GM21786 (cell line): ENCODE data around the gene CARS1.

Source experiments
- ATAC-seq: cut with Tn5 transposase; IDR thresholded peaks from one replicate; pipeline ENCODE4 v1.9.1; 2021; ENCODE audit not compliant: unreplicated experiment

CARS1 gene

DNA sequence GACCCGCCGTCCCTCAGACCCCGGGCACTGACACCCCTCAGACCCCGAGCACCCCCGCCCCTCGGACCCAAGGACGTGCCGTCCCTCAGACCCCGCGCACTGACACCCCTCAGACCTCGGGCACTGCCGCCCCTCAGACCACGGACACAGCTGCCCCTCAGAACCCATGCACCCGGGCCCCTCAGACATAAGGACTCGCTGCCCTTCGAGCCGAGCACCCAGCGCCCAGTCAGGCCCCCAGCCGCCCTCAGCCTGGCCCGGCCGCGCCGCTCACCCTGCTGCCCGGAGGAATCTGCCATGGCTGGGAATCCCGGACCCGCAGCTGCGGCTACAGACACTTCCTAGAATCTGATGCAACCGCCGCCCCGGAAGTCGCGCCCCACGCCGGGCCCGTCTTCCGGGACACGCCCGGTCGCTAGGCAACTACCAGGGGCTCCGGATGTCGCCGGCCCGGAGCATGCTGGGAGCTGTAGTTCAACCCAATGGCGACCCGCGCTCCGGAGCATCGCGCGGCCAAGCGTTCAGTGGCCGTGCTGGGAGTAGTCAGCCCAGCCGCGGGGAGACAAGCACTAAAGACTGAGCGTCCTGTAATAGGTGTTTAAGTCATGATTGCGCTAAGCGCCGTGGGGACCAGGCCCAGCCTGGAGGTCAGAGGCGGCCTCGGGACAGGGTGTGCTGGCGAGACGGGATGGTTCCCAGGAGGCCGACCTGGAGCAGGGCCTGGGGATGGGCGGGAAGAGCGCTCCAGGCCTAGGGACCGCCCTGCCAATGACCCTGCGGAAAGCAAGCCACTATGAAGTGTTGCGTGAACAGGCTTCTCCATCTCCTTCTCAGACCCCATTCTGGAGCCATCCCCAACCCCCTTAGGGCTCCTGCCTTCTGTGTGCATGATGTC lies at the start of gene CARS1:
Gene CARS1, minus strand, starts transcription at position 355 of the 895 bp plus-strand sequence. Its CDS starts 56 bp downstream, at position 299.
- ATAC-seq, result peak; percentile 97

DNA sequence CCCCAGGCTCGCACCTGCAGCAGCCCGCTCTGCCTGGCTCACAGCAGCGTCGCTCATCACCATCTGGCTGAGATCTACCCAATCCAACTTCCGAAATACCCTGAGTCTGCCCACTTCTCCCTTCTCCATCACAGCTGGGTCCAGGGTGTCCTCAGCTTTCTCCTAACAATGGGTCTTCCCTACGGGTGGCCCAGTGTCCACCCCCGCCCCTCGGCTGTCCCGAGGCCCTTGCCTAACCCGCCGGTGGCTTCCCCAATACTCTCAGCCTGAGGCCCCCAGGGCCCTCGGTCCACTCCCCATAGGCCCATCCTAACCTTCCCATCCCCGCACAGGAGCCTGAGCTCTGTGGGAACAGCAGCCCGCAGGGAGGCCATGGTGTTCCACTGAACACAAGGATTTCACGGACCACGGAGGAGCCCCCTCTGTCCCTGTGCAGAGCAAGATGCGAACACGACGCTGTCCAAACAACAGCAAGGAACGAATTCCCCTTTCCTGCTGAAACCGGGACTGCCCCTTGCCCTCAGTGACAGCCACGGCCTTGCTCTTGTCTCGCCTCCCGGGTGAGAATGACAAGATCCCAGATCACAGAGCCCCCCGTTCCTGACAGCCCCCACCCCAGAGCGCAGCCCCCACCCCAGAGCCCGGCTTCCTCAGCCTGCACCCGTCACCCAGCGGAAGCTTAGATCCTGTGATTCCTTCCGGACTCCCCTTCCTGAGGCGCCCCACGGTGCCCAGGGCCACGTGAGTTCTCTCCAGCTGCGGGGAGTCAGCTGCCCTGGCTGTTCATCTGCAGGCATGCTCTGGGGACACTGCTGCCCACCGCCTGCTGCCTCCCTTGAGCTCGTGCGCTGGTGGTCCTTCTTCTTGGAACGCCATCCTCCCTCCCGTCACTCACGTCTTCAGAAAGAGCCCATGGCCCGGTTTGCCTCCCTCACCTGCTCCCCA lies 48.8 kb upstream of the CARS1 start:
- no peak for ATAC-seq

DNA sequence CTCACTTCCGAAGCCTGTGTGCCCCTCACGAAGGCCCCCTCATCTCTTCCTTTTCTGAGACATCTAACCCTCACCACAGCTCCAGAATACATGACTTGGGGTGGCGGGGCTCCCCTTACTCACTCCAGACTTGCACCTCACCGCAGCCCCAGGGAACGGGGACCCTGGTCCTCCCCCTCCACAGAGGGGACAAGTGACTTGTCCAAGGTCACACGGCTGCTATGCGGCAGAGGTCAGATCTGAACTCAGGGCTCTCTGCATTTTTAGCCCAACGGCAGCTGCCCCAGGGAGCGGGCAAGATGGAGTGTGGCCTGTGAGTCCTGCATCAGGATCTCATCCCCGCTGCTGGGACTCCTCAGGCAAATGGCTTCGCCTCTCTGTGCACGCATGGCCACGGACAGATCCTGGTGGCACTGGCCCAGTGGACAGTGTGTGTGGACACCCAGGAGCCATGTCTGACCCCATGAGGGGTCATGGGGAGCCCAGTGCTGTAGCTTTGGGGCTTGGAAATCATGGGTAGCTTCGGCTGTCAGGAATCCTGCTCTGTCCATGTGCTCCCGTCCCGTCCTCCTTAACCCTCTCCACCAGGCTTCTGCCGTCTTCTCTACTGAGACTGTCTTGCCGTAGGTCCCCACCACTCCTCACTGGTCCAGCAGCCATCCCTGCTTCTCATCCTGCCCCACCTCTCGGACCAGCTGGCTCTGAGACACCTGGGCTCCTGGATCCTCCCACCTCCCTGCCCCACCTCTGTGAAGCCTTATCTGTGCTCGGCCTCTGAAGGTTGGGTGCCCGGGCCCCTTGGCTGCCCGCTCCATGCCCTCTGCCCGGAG lies 48.0 kb upstream of the CARS1 start:
- no peak for ATAC-seq

DNA sequence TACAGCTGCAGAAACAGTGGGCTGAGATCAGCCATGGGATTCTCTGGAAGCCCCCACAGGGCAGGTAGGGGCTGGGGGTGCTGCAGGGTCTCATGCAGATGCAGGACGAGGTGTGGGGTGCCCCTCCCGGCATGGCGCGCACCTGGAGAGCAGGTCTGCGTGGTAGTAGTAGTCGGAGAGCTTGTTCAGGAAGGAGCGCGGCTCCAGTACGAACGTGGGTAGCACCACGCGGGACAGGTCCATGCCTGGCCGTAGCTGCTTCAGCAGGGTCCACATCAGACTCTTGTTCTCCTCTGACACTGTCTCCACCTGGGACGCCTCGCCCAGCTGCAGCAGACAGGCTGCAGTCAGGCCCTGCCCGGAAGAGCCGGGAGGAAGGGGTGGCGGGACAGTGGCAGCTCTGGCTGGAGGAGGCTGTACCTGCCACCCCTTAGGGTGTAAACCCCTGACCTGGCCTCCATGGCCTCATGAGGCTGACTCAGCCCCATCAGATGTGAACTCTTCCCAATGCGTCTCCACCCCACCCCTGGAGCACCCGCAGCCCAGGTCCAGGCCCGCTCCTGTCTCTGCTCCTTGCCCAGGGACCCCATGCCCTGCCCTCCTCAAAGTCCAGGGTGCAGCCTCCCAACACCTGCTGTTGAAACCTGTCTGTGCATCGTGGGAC lies 47.0 kb upstream of the CARS1 start:
- no peak for ATAC-seq

DNA sequence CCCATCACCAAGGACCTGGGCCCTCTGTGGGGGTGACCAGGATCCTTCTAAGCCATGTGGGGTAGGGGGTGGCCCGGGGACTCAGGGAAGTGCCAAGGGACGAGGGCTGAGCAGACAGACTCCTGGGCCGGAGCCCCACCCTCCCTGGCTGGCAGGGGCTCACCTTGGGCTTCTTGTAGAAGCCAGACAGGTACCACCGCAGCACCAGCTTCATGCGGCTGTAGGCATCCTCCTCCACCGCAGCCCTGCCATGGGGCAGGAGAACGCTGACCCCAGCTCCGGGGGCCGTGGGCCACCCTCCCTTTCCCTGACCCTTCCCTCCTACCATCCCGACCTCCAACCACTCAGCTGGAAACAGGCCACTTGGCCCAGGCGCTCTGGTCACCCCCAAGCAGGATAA lies 45.9 kb upstream of the CARS1 start:
- ATAC-seq, result no peak

DNA sequence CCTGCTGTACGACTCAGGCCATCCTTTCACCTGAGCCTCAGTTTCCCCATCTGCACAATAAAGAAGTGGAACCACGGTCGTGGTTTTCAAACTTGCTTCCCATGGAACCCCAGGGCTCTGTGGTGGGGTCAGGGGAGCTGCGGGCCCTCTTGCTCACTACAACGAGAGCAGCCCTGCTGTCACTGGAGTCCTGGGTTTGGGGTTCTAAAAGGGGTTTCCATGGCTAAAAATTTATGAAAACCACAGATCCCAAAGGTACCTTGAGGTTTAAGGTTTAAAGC lies 45.4 kb upstream of the CARS1 start:
- ATAC-seq, result no peak

DNA sequence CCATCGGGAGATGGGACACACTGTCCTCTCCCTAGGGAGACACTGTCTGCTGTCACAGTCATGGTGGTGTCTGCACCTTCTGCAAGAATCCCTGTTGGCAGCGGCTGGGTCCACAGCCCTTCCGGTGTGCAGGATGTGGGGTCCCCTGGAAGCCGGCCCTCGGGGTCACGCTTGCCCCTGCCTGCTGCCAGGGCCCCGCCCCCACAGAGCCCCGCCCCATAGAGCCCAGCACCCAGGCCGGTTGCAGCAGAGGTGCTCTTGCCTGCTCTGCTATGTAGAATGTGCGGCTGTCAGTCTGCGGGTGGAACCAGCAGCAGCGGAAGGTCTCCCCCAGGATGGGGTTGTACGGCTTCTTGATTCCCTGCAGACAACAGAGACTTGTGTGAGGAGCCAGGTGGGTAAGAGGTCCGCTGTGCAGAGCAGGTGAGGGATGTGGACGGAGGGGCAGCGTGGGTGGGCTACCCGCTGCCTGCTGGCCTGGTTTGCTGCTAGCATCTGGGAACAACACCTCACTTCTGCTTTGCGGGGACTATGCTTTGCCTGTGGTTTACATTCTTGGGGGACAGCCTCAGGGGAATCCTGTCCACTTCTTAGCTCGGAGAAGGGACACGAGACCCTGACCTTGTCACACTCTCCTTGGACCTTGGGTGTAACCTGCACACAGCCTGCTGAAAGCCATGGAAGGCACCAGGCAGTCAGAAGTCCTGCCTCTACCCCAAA lies 44.9 kb upstream of the CARS1 start:
- no peak for ATAC-seq

DNA sequence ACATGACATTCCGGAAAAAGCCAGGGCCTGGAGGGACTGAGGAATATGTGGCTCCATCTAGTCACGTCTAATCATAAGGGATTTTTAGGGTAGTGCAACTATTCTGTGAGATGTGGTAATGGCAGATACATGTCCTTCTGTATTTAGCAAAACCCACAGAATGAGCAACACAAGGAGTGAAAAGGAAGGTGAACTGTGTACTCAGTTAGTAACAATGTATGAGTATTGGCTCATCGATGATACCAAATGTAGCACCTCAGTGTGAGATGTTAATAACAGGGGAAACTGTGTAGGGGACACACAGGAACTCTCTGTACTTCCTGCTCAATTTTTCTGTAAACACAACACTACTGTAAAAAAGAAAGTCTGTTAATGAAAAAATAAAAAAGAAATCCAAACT lies 42.0 kb upstream of the CARS1 start:
- ATAC-seq, result no peak

DNA sequence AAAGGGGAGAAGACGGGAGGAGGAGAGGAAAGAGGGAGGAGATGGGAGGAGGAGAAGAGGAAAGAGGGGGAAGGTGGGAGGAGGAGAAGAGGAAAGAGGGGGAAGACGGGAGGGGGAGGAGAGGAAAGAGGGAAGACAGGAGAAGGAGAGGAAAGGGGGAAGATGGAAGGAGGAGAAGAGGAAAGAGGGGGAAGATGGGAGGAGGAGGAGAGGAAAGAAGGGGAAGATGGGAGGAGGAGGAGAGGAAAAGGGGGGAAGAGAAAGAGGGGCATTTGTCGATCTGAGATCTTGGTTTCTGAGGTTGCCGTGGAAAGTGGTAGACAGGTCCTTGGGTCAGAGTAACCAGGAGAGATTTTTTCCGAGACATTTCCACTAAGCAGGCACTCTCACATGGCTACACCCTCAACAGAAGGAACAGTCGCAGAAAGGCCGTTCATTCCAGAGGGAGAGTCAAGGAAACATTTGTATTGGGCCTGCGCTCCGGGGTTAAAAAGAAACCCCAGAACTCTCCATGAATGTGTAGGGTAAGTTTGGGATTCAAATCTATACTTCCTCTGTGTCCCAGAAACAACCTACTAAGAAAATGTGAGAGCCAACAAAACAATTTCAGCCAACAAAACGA lies 39.8 kb upstream of the CARS1 start:
- ATAC-seq, result no peak

DNA sequence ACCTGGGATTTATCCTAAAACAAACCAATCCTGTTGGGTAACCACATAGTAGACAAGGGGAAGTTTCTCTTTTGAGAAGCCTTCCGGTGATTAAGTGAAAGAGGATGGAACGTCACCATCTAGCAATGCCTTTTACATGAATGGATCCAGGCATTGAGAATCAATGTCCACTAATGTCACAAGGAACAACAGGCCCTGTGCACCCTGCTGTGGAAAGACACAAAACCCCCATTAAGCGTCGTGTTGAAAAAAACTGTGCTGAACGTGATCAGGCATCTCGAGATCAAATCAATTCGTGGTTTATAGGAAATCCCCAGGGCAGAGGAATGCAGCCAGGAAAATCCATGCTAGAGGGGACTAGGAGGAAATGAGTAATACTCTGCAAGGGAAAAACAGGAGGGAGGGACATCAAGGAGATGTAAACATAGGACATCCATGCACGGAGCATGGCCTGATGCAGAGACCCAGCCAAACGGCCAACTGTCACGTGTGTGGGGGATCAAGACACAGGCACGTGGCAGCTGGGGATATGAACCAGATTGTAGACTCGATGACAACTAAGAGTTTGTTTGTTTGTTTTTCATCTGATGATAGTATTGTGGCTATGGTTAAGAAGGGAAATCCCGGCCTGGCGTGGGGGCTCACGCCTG lies 38.6 kb upstream of the CARS1 start:
- ATAC-seq, result no peak

DNA sequence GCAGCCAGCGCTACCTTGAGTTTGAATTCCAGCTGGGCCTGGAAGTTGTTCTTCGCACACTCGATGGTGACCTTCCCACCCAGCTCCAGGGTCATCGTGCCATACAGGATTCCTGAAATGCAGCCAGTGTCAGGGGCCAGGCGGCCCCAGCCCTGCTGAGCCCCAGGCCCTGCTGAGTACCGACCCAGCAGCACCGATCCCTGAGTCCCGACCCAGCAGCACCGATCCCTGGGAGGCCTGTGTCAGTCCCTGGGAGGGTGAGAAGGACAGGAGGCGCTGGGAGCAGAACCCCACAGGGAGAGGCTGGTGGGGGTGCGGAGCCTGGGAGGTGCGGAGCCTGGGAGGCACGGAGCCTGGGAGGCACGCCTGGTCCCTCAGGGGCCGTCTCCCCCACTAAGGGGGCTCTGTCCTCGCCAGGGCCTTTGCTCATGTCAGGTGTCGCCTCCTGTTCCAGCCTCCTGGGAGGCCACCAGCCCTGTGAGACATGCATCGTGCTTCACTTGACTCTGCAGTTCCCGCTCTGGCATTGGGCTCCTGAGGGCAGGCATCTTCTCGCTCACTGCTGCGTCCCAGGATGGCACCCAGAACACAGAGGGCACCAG lies 37.1 kb upstream of the CARS1 start:
- no peak for ATAC-seq

DNA sequence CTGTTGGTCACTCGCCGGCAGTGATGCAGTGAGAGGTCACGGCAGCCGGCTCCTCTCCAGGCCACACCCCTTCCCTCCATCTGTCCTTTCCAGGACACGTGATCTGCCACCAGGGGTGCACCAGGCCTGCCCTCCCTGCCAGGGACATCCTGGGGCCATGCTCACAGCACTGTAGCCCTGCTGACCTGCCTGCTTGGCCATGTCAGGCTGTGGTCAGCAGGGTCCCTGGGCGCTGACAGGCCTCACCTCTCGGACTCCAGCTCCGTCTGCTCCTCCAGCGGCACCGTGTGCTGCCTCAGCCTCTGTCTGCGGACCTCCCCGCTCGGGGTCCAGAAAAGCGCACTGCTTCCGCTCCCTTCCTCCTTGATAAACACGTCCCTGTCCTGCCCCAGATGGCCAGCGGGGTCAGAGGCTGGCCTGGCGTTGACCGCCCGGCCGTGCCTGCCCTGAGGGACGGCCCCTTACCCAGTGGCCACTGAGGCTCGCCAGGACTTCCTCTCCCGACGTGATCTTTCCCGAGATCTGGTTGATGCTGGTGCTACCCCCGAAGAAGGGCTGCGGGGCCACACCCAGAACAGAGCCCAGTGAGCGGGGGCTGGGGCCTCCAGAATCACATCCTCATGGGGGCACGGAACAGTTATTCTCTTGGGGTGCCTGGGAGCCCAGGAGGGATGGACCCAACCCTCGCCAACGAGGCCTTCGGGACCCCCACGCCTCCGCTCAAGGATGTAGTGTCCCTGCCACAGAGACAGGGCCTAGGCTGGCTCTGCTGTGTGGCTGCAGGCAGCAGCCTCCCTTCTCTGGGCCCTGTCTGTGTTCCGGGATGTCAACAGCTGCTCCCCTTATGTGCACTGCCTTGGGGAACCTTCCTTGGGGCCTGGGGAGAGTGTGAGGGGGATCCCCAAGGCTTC lies 36.3 kb upstream of the CARS1 start:
- no peak for ATAC-seq

DNA sequence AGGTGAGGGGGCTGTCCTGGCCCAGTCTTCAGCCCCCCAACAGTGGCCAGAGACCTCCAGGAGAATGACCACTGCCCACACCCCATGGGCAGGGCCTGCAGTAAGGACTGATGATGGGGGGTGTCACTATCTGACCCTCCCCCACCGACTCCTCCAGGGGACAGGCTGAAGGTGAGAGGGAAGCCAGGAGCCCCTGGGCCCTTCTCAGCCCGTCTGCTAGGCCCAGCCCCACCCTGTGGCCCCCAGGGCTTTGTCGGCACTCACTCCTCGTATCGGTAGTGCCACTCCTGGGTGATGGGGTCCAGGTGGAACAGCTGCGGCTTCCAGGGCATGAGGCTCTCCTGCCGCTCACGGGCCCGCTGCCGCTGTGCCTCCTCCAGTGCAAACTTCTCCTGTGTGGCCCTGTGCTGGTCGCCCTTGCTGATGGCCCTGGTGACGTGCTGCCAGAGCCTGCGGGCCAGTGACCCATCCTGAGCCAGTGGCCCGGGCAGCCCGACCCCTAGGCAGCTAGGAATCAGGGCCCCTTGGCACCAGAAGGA lies 35.4 kb upstream of the CARS1 start:
- no peak for ATAC-seq

DNA sequence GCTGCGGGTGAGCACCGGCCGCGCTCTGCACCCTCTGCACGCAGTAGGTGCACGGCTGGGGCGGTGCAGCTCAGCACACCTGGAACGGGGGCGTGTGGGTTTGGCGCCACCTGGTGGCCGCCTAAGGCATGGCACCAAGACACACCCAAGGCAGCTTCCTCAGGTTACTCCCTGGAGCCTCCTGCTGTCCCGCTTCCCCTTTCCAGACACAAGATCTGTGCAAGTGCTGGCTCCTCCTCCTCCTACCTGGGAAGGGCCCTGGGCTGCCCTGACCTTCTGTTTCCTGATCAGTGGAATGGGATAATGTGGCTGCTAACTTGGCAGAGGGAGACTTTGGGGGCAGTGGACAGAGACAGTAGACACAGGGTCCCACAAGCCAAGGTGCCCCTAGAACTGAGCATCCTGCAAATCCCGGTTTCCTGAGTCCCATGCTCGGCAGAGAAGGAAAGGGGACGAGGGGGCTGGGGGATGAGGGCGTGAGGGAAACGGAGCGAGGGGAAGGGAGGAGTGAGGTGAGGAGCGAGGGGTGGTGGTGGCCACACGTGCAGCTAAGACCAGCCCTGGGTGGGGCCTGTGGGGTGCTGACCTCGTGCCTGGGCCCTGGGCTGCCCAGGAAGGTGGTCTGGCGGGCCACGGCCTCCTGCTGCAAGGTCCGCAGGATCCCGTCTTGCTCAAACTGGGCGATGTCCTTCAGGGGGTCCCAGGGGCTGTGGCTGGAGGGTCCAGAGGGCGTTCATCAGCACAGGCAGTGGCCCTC lies 34.8 kb upstream of the CARS1 start:
- ATAC-seq, result peak; percentile 74

DNA sequence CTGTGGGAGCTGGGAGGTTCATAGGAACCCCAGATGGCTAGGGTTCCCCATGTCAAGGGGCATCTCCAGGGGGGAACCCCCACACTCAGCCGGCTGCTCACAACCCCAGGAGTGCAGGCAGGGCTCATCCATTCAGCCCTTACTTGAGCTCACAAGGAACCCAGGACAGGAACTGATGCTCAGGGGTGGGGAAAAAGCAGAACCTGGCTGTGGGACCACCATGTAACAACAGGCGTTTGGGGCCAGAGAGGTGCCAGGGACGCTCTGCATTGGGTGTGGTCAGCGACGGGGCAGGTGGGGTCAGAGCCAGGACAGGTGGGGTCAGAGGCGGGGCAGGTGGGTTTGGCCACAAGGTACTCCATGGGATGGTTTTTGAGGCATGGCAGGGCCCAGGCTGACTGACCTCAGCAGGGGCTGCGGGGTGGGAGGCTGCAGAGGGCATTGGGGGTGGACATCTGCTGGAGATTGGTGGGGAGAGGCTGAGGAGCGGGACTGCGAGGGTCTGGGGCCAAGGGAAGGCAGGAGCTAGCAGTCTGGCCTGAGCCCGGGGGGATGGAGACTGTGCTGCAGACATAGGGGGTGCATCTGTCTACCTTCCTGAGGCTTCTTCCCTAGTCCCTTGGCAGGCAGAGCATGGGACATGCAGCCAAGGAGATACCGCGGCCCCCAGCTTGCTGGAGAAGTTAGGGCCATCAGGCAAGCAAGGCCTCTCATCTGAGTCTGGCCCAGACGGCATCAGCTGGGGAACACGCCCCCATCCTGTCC lies 34.0 kb upstream of the CARS1 start:
- ATAC-seq, result no peak
